HFF-Myc (cell line): ENCODE measurements around the gene TARBP2.
"Not testable (repeated sequence)": the region's sequence is repeated elsewhere in the genome, so short reads cannot be mapped to it uniquely, and the experiment has no call there.

Experiments used
- DNase-seq: peaks from one replicate; pipeline ENCODE4 v3.0.0-alpha.2; 2011; ENCODE audit warnings: low read depth; ENCODE audit errors: extremely low read depth
- H3K4me3 ChIP-seq: replicated peaks from 2 replicates; pipeline ENCODE4 v1.5.1; 2011; ENCODE audit warnings: low read depth, mild to moderate bottlenecking, control low read depth, low read length
- CTCF ChIP-seq: IDR thresholded peaks from 2 replicates; pipeline ENCODE4 v1.5.1; 2012; ENCODE audit warnings: mild to moderate bottlenecking, low read depth, low read length, control low read depth; ENCODE audit errors: missing control alignments

Gene TARBP2

GRCh38 chr12:53536962-53537361 is 35.9 kb downstream of the TARBP2 start:
- no peak for DNase-seq
- no peak for TF ChIP-seq CTCF
- no peak overlapping the region for H3K4me3 ChIP-seq

- no peak overlapping the region for H3K4me3 ChIP-seq
- TF ChIP-seq CTCF, result no peak
- DNase-seq, result no peak
Observed at GRCh38 chr12:53538209-53538689, 37.2 kb downstream of the TARBP2 start.

GRCh38 chr12:53539526-53539925 is 38.4 kb downstream of the TARBP2 start:
- DNase-seq, result no peak
- H3K4me3 ChIP-seq, result no peak overlapping the region
- TF ChIP-seq CTCF, result no peak

GRCh38 chr12:53543539-53543938 is 42.5 kb downstream of the TARBP2 start:
- DNase-seq, result no peak
- H3K4me3 ChIP-seq, result no peak overlapping the region
- TF ChIP-seq CTCF, result peak; percentile 88

GRCh38 chr12:53548354-53548753 is 47.3 kb downstream of the TARBP2 start:
- DNase-seq, result not testable (repeated sequence)

DNA sequence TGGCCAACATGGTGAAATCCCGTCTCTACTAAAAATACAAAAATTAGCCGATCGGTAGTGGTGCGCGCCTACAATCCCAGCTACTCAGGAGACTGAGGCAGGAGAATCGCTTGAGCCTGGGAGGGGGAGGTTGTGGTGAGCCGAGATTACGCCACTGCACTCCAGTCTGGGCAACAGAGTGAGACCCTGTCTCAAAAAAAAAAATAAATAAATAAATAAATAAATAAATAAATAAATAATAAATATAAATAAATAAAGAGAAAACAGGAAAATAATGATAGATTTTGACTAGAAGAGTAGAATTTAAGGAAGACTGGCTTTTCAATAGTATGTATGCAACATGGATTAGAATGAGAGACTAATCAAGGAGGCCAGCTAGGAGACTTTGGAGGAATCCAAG is 49.0 kb downstream of the TARBP2 start:
- H3K4me3 ChIP-seq, DNase-seq: not testable (repeated sequence)

More at GRCh38 chr12:53548354-53548753, 47.3 kb downstream of the TARBP2 start:
- not testable (repeated sequence) for H3K4me3 ChIP-seq

DNA sequence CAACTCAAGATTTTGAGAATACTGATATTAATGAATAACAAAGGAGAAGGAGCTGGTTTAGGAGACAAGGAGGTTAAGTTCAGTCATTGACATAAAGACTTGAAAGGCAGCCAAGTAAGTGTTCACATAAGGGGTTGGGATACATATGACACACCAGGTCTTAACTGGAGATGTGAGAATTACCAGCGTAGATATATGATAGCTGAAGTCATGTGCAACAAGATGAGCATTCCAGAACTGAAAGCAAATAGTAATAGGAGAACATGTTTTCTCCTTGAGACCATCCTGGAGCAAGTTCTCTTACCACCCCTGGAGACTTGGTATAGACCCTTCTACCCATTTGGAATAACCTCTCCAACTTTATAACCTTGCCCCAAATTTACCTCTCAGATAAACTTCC is 49.5 kb downstream of the TARBP2 start:
- DNase-seq, result no peak
- no peak overlapping the region for H3K4me3 ChIP-seq
- TF ChIP-seq CTCF, result no peak

DNA sequence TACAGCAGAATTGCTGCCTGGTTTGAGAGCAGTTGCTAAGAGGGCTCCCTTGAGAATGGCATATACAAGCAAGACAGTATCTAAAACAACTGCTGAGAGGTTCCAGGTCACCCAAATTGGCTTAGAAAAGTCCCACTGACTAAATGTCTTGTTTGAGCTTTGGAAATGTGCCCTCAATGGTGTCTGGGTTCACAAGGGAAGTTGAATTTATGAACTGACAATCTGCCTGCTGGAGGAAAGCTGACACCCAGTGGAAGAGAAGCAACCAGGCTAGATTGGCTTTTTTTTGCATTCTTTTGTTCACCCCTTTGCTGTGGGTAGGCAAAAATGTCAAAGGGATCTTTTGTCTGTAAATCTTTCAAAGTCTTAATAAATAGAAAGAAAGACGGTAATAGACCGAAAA is 50.8 kb downstream of the TARBP2 start:
- TF ChIP-seq CTCF, result no peak
- DNase-seq, result no peak
- no peak overlapping the region for H3K4me3 ChIP-seq
